Measurements from ENCODE around the gene LRP8.

The LRP8 gene

GRCh38 chr1:53328009-53328461, at the start of gene LRP8:
LRP8 (minus strand) TSS chr1:53328070; CDS start chr1:53327912, 158 bp downstream.
- DNase-seq, result peak in 51 of 58 donors; percentile 17 to 82 (median 55)

- DNase-seq, result no peak
Observed at GRCh38 chr1:53377438-53377841, 49.6 kb upstream of the LRP8 start.

GRCh38 chr1:53376742-53377437, 49.0 kb upstream of the LRP8 start:
- no peak for DNase-seq

GRCh38 chr1:53376041-53376461, 48.2 kb upstream of the LRP8 start:
- no peak for DNase-seq

- DNase-seq, result no peak
Observed at GRCh38 chr1:53375440-53375839, 47.6 kb upstream of the LRP8 start.

GRCh38 chr1:53373246-53373645, 45.4 kb upstream of the LRP8 start:
- DNase-seq, result no peak

GRCh38 chr1:53372501-53372951, 44.7 kb upstream of the LRP8 start:
- no peak for DNase-seq

- DNase-seq, result no peak
Observed at GRCh38 chr1:53371851-53372250, 44.0 kb upstream of the LRP8 start.

- DNase-seq, result no peak
Observed at GRCh38 chr1:53371121-53371666, 43.3 kb upstream of the LRP8 start.

GRCh38 chr1:53370369-53370961, 42.6 kb upstream of the LRP8 start:
- DNase-seq, result no peak

- no peak for DNase-seq
Observed at GRCh38 chr1:53369761-53370160, 41.9 kb upstream of the LRP8 start.

GRCh38 chr1:53369034-53369750, 41.3 kb upstream of the LRP8 start:
- DNase-seq, result no peak

- peak in 18 of 58 donors; percentile 7 to 42 (median 18) for DNase-seq
Observed at GRCh38 chr1:53368314-53369033, 40.6 kb upstream of the LRP8 start.

- DNase-seq, result no peak
Observed at GRCh38 chr1:53367503-53368313, 39.8 kb upstream of the LRP8 start.

- DNase-seq, result no peak
Observed at GRCh38 chr1:53366901-53367502, 39.1 kb upstream of the LRP8 start.

- no peak for DNase-seq
Observed at GRCh38 chr1:53365437-53366063, 37.7 kb upstream of the LRP8 start.

GRCh38 chr1:53362851-53363642, 35.2 kb upstream of the LRP8 start:
- DNase-seq, result no peak

- no peak for DNase-seq
Observed at GRCh38 chr1:53362270-53362669, 34.4 kb upstream of the LRP8 start.

GRCh38 chr1:53361541-53361961, 33.7 kb upstream of the LRP8 start:
- no peak for DNase-seq
